ENCODE results near the gene ZFAND3. TPM values are rescaled to one million over a fixed set of nuclear protein-coding genes. Genes with fewer than 3 reads are reported as not detected.

ZFAND3 gene
- total RNA-seq, 1 donor from 2014 or later: 81.8 TPM

DNA sequence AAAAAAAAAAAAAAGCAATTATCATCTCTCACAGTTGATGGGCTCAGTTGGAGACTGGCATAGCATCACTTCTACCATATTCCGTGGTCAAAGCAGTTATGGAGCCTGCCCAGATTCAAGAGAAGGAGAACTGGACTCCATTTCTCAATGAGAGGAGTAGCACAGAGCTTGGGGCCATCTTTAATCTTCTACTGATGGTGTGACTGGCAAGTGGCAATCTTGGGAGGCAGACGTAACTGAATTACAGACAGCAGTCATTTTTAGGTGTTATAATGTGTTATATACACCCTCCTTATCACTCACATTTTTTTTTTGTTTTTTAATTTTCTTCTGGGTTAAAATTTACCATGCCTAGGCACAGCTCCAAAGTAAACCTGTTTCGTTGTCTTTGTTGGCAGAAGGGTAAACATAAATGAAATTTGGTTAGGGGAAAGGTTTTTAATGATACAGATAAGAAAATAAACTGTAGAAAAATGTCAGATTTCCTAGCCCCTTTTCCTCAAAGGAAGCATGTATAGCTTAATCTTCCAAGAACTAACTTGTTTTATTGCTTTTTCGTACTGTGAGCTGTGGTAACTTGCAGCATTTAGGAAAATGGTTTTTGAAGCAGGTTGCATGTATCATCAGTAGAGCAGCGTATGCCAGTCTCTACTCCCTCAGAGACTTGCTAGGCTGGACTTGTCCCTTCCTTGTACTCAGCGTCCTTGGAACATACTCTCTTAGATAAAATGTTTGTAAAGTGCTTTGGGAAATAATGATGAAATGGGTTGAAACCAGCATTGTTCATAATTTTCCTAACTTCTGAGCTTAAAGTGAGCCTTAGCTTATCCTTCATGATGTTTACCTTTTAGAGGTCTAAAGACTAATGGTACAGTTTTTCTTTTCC is 25.7 kb downstream of the ZFAND3 start:
- H3K4me1 ChIP-seq: peaks cover 73% of the 10 kb centered on the region
- no peaks in the 10 kb centered on the region for H3K27me3 ChIP-seq (ENCODE audit: low read depth)
- no peak overlapping the region for H3K4me3 ChIP-seq
- no peaks in the 10 kb centered on the region for H3K9me3 ChIP-seq (replicated peaks)
- H3K27ac ChIP-seq (replicated peaks): no peak overlapping the region
- DNase-seq: no peak
- no peaks in the 10 kb centered on the region for H3K36me3 ChIP-seq
- TF ChIP-seq, protein P1, sequence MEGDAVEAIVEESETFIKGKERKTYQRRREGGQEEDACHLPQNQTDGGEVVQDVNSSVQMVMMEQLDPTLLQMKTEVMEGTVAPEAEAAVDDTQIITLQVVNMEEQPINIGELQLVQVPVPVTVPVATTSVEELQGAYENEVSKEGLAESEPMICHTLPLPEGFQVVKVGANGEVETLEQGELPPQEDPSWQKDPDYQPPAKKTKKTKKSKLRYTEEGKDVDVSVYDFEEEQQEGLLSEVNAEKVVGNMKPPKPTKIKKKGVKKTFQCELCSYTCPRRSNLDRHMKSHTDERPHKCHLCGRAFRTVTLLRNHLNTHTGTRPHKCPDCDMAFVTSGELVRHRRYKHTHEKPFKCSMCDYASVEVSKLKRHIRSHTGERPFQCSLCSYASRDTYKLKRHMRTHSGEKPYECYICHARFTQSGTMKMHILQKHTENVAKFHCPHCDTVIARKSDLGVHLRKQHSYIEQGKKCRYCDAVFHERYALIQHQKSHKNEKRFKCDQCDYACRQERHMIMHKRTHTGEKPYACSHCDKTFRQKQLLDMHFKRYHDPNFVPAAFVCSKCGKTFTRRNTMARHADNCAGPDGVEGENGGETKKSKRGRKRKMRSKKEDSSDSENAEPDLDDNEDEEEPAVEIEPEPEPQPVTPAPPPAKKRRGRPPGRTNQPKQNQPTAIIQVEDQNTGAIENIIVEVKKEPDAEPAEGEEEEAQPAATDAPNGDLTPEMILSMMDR (IDR thresholded peaks at IDR 0.05; ENCODE audit: borderline replicate concordance): no peak
- intact Hi-C loops (cut with micrococcal nuclease): no loop called here

DNA sequence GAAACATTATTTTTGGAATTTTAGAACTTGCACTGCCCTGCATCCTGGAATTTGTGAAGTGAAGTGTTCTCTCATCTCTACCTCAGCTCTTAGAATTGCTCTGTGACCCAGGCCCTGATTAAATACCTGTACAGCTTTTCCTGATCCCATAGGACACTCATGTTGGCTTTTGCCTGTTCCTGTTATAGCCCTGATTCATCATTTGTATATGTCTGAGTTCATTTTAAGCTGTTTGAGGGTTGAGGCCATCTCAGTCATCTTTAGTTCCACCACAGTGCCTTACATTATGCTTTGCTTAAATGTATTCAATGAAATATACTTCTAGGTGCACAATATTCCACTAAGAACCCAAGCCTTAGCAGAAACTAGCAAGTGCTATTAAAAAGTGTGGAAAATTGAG is 26.4 kb downstream of the ZFAND3 start:
- Histone ChIP-seq H3K27me3 (ENCODE audit: low read depth) (no peaks in the 10 kb centered on the region), H3K4me1 (peaks cover 73% of the 10 kb centered on the region), H3K27ac (replicated peaks) (no peak overlapping the region), H3K36me3 (no peaks in the 10 kb centered on the region), H3K4me3 (no peak overlapping the region), H3K9me3 (replicated peaks) (no peaks in the 10 kb centered on the region)
- DNase-seq: no peak
- intact Hi-C loops (cut with micrococcal nuclease): no loop called here
- TF ChIP-seq, protein P1 (IDR thresholded peaks at IDR 0.05; ENCODE audit: borderline replicate concordance): no peak

DNA sequence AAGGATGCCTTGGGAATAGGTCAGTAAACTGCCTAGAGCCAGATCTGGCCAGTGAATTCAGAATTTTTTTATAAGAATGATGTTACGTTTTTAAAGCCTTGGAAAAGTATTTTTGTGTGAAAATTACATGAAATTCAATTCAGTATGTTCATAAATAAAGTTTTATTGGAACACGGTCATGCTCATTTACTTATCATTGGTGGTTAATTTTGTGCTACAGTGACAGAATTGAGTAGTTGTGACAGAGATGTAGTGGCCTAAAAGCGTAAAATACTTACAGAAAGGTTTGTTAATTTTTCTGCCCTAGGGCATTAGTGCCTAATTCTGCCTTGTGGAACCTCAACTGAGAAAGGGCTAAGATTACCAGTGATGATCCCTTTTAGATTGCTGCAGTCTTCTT is 28.2 kb downstream of the ZFAND3 start:
- intact Hi-C loops (cut with micrococcal nuclease): no loop called here
- TF ChIP-seq, protein P1 (IDR thresholded peaks at IDR 0.05; ENCODE audit: borderline replicate concordance): no peak
- no peak for DNase-seq

DNA sequence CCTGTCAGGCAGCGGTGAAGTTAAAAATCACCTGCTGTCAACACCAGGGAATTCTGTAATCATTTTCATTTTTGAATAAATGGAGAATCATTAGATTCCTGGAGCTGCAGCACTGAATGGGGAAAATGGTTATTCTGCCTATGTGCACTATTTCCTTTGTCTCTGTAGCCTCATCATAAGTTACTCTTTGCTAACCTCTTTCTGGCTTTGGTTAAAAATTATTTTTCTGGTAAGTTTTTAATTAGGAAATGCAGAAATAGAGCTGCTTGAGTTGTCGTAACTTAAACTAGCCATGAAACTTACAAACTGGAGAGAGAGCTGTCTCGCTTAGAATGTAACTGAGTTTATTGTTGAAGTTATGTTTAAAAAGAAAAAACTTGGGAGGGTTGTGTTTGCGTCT is 28.8 kb downstream of the ZFAND3 start:
- Histone ChIP-seq H3K9me3 (replicated peaks) (no peaks in the 10 kb centered on the region), H3K4me1 (peaks cover 80% of the 10 kb centered on the region), H3K27me3 (ENCODE audit: low read depth) (no peaks in the 10 kb centered on the region), H3K27ac (replicated peaks) (no peak overlapping the region), H3K4me3 (no peak overlapping the region), H3K36me3 (no peaks in the 10 kb centered on the region)
- intact Hi-C loops (cut with micrococcal nuclease): no loop called here
- TF ChIP-seq, protein P1 (IDR thresholded peaks at IDR 0.05; ENCODE audit: borderline replicate concordance): no peak
- DNase-seq: no peak

More for the DNA sequence above, 28.2 kb downstream of the ZFAND3 start:
- Histone ChIP-seq H3K27ac (replicated peaks) (no peak overlapping the region), H3K9me3 (replicated peaks) (no peaks in the 10 kb centered on the region), H3K4me3 (no peak overlapping the region), H3K27me3 (ENCODE audit: low read depth) (no peaks in the 10 kb centered on the region), H3K36me3 (no peaks in the 10 kb centered on the region), H3K4me1 (peaks cover 75% of the 10 kb centered on the region)

DNA sequence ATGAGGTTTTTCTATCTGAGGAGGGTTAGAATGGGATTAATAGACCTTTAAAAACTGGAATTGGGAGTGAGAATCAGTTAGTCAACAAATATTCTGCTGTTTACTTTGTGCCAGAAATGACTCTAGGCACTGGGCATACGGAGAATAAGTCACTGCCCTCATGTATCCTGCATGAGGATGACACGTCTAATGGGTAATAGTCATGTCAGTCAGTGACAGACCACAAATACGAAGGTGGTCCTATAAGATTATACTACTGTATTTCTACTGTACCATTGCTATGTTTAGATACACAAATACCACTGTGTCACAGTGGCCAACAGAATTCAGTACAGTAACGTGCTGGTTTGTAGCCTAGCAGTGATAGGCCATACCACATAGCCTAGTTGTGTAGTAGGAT is 30.7 kb downstream of the ZFAND3 start:
- H3K4me3 ChIP-seq: no peak overlapping the region
- TF ChIP-seq, protein P1 (IDR thresholded peaks at IDR 0.05; ENCODE audit: borderline replicate concordance): no peak
- no peaks in the 10 kb centered on the region for H3K9me3 ChIP-seq (replicated peaks)
- no peak overlapping the region for H3K27ac ChIP-seq (replicated peaks)
- intact Hi-C loops (cut with micrococcal nuclease): no loop called here
- no peaks in the 10 kb centered on the region for H3K27me3 ChIP-seq (ENCODE audit: low read depth)
- peaks cover 76% of the 10 kb centered on the region for H3K4me1 ChIP-seq
- DNase-seq: no peak
- H3K36me3 ChIP-seq: no peaks in the 10 kb centered on the region
